Measurements from ENCODE around the gene SORBS1. TPM values are rescaled to one million over a fixed set of nuclear protein-coding genes. Genes with fewer than 3 reads are reported as not detected.

SORBS1 gene
- total and polyA plus RNA-seq, 9 of the 15 experiments (the other 6 are each of a cell fraction or from before 2014, with no cell fraction given), result 2.0 to 13.3 (median 6.5) TPM

GRCh38 chr10:95532536-95532935 is 28.6 kb downstream of the SORBS1 start (continued):
- TF ChIP-seq ZBTB40 (IDR thresholded peaks at IDR 0.05), result no peak
- no peak for TF ChIP-seq ZBTB40 (CRISPR knock-in tag; IDR thresholded peaks at IDR 0.05)
- TF ChIP-seq GTF2E2 (tag; IDR thresholded peaks at IDR 0.05), result no peak
- TF ChIP-seq RERE (CRISPR knock-in tag; IDR thresholded peaks at IDR 0.05; ENCODE audit: borderline replicate concordance), result no peak
- TF ChIP-seq BACH1 (tag; IDR thresholded peaks at IDR 0.05), result 0 out of 2 replicates have a peak, but pooled peaks have one; percentile 49
- TF ChIP-seq BRCA1 (IDR thresholded peaks at IDR 0.05), result no peak
- no peak for TF ChIP-seq BRCA1 (CRISPR knock-in tag; IDR thresholded peaks at IDR 0.05)
- TF ChIP-seq FOXA3 (CRISPR knock-in tag; conservative IDR thresholded peaks at IDR 0.05 in 1 of 2, IDR thresholded peaks at IDR 0.05 in 1 of 2), result no peak
- no peak for TF ChIP-seq TFAM (CRISPR knock-in tag; conservative IDR thresholded peaks at IDR 0.05)
- no peak for TF ChIP-seq ZBTB43 (CRISPR knock-in tag; IDR thresholded peaks at IDR 0.05)
- peak; percentile 29; the same call in 1 of the 2 replicates for TF ChIP-seq PTTG1 (tag; IDR thresholded peaks at IDR 0.05; ENCODE audit: low read depth)
